PC-9 (cell line): ENCODE data around the gene ELMO1. TPM values are rescaled to one million over a fixed set of nuclear protein-coding genes. Genes with fewer than 3 reads are reported as not detected.

Experiments used
- BruUV-seq: library from RNA; stranded (reverse); fragments of 400-500 nt; replicated peaks from 2 replicates; lab custom pipeline; 2021; lab: Mats Ljungman, UMichigan
- CTCF ChIA-PET: fragments of 300-600 bp; sonication (Branson Sonifier 250); formaldehyde crosslinking; loops from one replicate; lab custom pipeline; 2022; ENCODE audit warnings: antibody characterized with exemption; lab: Charles Lee
- POLR2A ChIA-PET: fragments of 300-600 bp; sonication (Branson Sonifier 250); formaldehyde crosslinking; loops from one replicate; lab custom pipeline; 2022; ENCODE audit warnings: antibody characterized with exemption; ENCODE audit not compliant: unreplicated experiment; lab: Charles Lee
- DNase-seq, 2 experiments: peaks; one replicate each; pipeline versions ENCODE4 v3.0.0 to v3.0.0-alpha.2; 2015 to 2022; ENCODE audit warnings: mixed read lengths in 1 of 2
- H2AFZ ChIP-seq: fragments of 200-600 bp; sonication (generic); 2 replicates; pipeline ENCODE4 v1.8.1; 2017; ENCODE audit warnings: antibody characterized with exemption
- H3F3A ChIP-seq: fragments of 200-600 bp; sonication (generic); 2 replicates; pipeline ENCODE4 v1.8.1; 2017; ENCODE audit warnings: antibody characterized with exemption, mild to moderate bottlenecking, low read depth; ENCODE audit not compliant: insufficient read depth
- H3K27ac ChIP-seq: fragments of 200-600 bp; sonication (generic); 2 replicates; pipeline ENCODE4 v1.6.1; 2016; ENCODE audit warnings: mixed run types
- H3K27me3 ChIP-seq: fragments of 200-600 bp; sonication (generic); 2 replicates; pipeline ENCODE4 v1.6.1; 2016; ENCODE audit warnings: low read depth, mixed run types; ENCODE audit not compliant: insufficient read depth
- H3K36me3 ChIP-seq: fragments of 200-600 bp; sonication (generic); 2 replicates; pipeline ENCODE4 v1.6.1; 2016; ENCODE audit warnings: low read depth, mixed run types
- H3K4me1 ChIP-seq: fragments of 200-600 bp; sonication (generic); replicated peaks from 2 replicates; pipeline ENCODE4 v1.6.1; 2016; ENCODE audit warnings: mixed run types; ENCODE audit not compliant: insufficient read depth
- H3K4me2 ChIP-seq: fragments of 200-600 bp; sonication (generic); 2 replicates; pipeline ENCODE4 v1.6.1; 2017; ENCODE audit warnings: mixed run types
- H3K4me3 ChIP-seq: fragments of 200-600 bp; sonication (generic); 2 replicates; pipeline ENCODE4 v1.6.1; 2016; ENCODE audit warnings: mixed run types
- H3K79me2 ChIP-seq: fragments of 200-600 bp; sonication (generic); 2 replicates; pipeline ENCODE4 v1.6.1; 2017; ENCODE audit warnings: low read depth, mixed run types
- H3K9me2 ChIP-seq: fragments of 200-600 bp; sonication (generic); 2 replicates; pipeline ENCODE4 v1.8.1; 2017; ENCODE audit warnings: mild to moderate bottlenecking; ENCODE audit not compliant: insufficient read depth
- H3K9me3 ChIP-seq: fragments of 200-600 bp; sonication (generic); 2 replicates; pipeline ENCODE4 v1.8.1; 2016; ENCODE audit warnings: low read depth; ENCODE audit not compliant: insufficient read depth
- H4K20me1 ChIP-seq: fragments of 200-600 bp; sonication (generic); 2 replicates; pipeline ENCODE4 v1.8.1; 2017; ENCODE audit not compliant: insufficient read depth
- CTCF ChIP-seq: fragments of 200-600 bp; sonication (generic); conservative IDR thresholded peaks from 2 replicates; pipeline ENCODE4 v1.6.1; 2017; ENCODE audit warnings: mixed run types, antibody characterized with exemption, mild to moderate bottlenecking, moderate library complexity
- EZH2 ChIP-seq: fragments of 200-600 bp; sonication (generic); IDR thresholded peaks from 2 replicates; pipeline ENCODE4 v1.8.0; 2017; ENCODE audit warnings: antibody characterized with exemption, low read depth
- intact Hi-C: fragments of 100-400 bp; cut with micrococcal nuclease; formaldehyde crosslinking; loops from one replicate; pipeline ENCODE4 v1.10.0; 2022; ENCODE audit not compliant: unreplicated experiment
- total RNA-seq: library from RNA; stranded (reverse); gene quantifications from 2 replicates; pipeline ENCODE4 v1.2.3, GENCODE V29; 2021

Gene ELMO1
- total RNA-seq, 1 experiment from 2014 or later = 4.8 TPM

- Histone ChIP-seq H2AFZ (no peak overlapping the region), H3K9me2 (no peaks in the 10 kb centered on the region), H3K4me2 (no peak overlapping the region), H3K27ac (no peak overlapping the region), H3K36me3 (no peaks in the 10 kb centered on the region), H3K4me1 (no peaks in the 10 kb centered on the region), H3K4me3 (no peak overlapping the region), H3K9me3 (no peaks in the 10 kb centered on the region), H3F3A (no peaks in the 10 kb centered on the region), H4K20me1 (no peaks in the 10 kb centered on the region), H3K27me3 (0 out of 2 replicates have a peak, but pooled peaks cover under 1% of the 10 kb centered on the region), H3K79me2 (no peaks in the 10 kb centered on the region)
- no TSS peak for BruUV-seq
- no peak for DNase-seq
- intact Hi-C loops = no loop called here
- ChIA-PET CTCF (no interaction called here), POLR2A (no interaction called here)
- TF ChIP-seq EZH2 = no peak
- no peak for TF ChIP-seq CTCF
Observed at GRCh38 chr7:36895192-36895591, 553.5 kb downstream of the ELMO1 start.

DNA sequence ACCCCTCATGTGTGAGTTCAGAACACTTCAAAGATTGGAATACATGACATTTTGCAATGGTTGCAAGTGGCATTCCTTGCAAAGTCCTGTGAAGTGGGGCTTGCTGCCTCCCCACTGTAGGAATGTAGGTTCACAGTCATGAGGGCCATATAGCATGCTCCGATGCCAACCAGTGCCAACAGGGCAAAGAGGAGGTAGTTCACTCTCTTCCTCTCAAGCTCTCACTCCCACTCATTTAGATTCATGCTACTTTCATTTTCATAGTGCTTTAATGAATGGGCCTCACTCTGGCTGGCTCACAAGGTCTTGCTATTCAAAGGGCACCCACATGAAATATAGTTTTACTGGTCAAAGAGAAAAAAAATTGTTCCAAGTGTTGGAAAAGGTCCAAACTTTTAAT, 554.5 kb downstream of the ELMO1 start:
- no TSS peak for BruUV-seq
- H3K27me3 ChIP-seq = 0 out of 2 replicates have a peak, but pooled peaks cover 4% of the 10 kb centered on the region
- H3K27ac ChIP-seq = no peak overlapping the region
- ChIA-PET POLR2A (interaction anchor here (0.7 kb wide), 1 partner anchor 558 kb away, joined by 4 read pairs; no protein-coding TSS in a partner anchor), CTCF (no interaction called here)
- H3K9me2 ChIP-seq = no peaks in the 10 kb centered on the region
- H3K36me3 ChIP-seq = no peaks in the 10 kb centered on the region
- intact Hi-C loops = no loop called here
- no peak overlapping the region for H3K4me2 ChIP-seq
- DNase-seq = no peak
- H3F3A ChIP-seq = no peaks in the 10 kb centered on the region
- H3K4me1 ChIP-seq = no peaks in the 10 kb centered on the region
- H2AFZ ChIP-seq = no peak overlapping the region
- H3K4me3 ChIP-seq = no peak overlapping the region
- H4K20me1 ChIP-seq = no peaks in the 10 kb centered on the region
- H3K79me2 ChIP-seq = no peaks in the 10 kb centered on the region
- no peak for TF ChIP-seq CTCF
- H3K9me3 ChIP-seq = no peaks in the 10 kb centered on the region

- no peaks in the 10 kb centered on the region for H4K20me1 ChIP-seq
- no peaks in the 10 kb centered on the region for H3K9me3 ChIP-seq
- ChIA-PET CTCF (no interaction called here), POLR2A (no interaction called here)
- H3K27ac ChIP-seq = no peak overlapping the region
- no peak overlapping the region for H3K4me2 ChIP-seq
- H3F3A ChIP-seq = no peaks in the 10 kb centered on the region
- DNase-seq = no peak
- no peaks in the 10 kb centered on the region for H3K9me2 ChIP-seq
- no peaks in the 10 kb centered on the region for H3K79me2 ChIP-seq
- no peaks in the 10 kb centered on the region for H3K36me3 ChIP-seq
- TF ChIP-seq EZH2 (no peak), CTCF (no peak)
- intact Hi-C loops = no loop called here
- peaks cover 24% of the 10 kb centered on the region for H3K27me3 ChIP-seq
- no peak overlapping the region for H3K4me3 ChIP-seq
- no peaks in the 10 kb centered on the region for H3K4me1 ChIP-seq
- BruUV-seq = no TSS peak
- H2AFZ ChIP-seq = no peak overlapping the region
Observed at GRCh38 chr7:36889182-36889581, 559.5 kb downstream of the ELMO1 start.
